T-helper 22 cell (primary cell): ENCODE results near the gene KRTAP1-5.
"Not testable (repeated sequence)": the region's sequence is repeated elsewhere in the genome, so short reads cannot be mapped to it uniquely, and the experiment has no call there.

ENCODE experiments used
- DNase-seq: peaks from one replicate; pipeline ENCODE4 v3.0.0-alpha.2; 2020; ENCODE audit warnings: low read depth

The KRTAP1-5 gene

DNA sequence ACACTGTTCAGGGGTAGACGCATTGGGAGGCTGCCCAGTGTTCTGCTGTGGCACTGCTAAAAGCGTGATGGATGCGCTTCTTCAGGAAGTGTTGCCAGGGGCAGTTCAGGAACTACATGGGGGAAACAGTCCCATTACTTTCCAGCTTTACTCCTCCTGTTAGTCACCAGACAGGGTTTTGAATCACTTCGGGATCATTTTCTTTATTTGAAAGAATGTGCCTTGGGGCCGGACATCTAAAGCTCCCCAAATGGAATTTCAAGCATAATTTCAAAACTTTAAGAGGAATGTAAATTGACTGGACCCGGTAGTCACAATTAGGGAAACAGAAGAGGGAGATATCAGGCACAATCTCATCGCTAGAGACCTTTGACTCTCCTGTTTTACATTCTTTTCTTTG, 21.4 kb upstream of the KRTAP1-5 start:
- no peak for DNase-seq

DNA sequence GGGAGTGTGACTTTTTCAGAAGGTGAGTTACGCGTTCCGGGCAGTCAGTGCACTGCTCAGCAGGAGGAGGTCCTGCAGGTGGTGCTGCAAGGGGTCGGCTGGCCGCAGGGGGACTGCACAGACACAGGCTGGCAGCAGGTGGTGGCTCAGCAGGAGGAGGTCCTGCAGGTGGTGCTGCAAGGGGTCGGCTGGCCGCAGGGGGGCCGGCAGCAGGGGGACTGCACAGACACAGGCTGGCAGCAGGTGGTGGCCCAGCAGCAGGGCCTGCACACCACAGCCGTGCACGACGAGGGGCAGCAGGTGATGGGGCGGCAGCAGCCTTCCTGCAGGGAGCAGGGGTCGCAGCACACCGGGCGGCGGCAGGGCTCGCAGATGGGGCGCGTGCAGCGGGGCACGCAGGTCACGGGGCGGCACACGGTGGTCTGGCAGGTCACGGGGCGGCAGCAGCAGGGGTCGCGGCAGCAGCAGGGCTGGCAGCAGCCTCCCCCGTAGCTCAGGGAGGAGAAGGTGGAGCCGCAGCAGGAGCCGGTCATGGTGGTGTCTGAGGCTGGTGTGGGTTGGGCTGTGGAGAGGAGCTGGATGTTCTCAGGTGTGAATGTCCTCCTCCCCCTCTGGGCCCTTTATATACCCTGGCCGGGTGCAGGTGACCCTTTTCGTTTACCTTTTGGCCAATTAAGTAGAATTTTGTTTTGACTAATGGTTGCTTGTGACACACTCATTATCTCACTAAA, 19.9 kb upstream of the KRTAP1-5 start, which contains the start of gene KRTAP2-1:
KRTAP2-1 (minus strand) TSS at position 582 of the 731 bp plus-strand sequence; CDS start at position 533, 49 bp downstream.
- not testable (repeated sequence) for DNase-seq

DNA sequence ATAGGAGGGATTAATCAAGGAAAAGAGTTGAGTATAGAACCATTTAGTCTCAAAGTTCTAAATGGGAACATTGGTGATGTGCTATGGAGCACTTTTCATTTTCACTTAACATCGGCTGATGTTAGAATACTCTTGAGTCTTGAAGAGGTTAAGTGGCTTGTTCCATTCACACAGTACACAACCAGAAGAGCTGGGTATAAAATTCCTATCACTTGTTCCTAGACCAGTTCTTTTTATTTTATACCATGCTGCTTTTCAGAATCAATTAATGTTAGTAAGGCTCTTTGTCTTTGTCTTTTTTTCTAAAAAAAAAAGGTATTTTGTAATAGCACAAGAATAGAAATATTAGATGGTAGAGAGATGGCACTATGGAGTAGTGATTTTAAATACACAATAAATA, 15.9 kb upstream of the KRTAP1-5 start:
- DNase-seq, result no peak

DNA sequence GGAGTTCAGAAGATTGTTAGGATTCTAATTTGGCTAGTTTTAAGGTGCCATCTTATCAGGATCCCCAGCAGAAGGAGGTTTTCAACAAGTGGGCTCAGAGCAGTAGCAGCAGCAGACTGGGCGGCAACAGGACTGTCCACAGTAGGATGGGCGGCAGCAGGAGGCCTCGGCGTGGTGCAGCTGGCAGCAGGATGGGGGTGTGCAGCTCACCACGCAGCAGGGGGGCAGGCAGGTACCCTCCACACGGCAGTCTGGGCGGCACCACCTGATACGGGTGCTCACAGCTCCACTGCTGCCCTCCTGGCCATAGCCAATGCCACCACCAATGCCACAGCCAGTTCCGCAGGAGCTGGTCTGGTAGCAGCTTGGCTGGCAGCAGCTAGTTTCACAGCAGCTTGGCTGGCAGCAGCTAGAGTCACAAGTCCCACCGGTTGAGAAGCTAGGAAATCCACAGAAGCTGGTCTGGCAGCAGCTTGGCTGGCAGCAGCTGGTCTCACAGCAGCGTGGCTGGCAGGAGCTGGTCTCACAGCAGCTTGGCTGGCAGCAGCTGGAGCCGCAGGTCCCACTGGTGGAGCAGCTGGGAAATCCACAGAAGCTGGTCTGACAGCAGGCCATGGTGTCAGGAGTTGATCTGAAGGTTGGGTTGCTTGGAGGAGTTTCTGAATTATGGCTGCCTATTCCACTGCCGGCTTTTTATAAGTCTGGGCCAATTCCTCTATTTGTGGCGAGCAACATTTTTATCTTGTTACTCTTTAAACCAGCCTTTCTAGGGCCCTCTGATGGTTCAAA, 14.0 kb upstream of the KRTAP1-5 start, which contains the start of gene KRTAP1-1:
KRTAP1-1 (minus strand) TSS at position 668 of the 789 bp plus-strand sequence; CDS start at position 615, 53 bp downstream.
- DNase-seq, result not testable (repeated sequence)

DNA sequence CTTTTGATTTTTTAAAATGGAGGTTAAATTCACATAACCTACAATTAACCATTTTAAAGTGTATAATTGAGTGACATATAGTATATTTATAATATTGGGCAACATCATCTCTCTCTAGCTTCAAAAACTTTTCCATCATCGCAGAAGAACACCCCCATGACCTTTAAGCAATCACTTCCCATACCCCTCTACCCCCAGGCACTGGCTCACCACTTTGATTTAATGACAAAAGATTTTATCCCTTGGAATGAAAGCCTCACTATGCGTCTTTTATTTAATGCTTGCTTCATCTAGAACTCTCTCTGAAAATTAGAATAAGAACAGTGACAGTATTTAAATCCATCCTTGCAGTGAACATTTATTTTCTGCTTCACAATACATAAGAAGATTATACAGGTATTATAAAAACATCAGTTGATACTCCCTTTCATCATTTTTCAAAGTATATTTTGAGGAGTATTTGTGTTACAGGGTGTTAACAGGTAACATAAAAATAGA, 10.9 kb upstream of the KRTAP1-5 start:
- no peak for DNase-seq

DNA sequence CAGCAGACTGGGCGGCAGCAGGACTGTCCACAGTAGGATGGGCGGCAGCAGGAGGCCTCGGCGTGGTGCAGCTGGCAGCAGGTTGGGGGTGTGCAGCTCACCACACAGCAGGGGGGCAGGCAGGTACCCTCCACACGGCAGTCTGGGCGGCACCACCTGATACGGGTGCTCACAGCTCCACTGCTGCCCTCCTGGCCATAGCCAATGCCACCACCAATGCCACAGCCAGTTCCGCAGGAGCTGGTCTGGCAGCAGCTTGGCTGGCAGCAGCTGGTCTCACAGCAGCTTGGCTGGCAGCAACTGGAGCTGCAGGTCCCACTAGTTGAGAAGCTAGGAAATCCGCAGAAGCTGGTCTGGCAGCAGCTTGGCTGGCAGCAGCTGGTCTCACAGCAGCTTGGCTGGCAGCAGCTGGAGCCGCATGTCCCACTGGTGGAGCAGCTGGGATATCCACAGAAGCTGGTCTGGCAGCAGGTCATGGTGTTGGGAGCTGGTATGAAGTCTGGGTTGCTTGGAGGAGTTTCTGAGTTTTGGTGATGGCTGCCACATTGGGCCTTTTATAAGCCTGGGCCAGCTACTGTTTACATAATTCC, 7.4 kb upstream of the KRTAP1-5 start, which contains the start of gene KRTAP1-3:
KRTAP1-3 (minus strand) TSS at position 529 of the 590 bp plus-strand sequence; CDS start at position 476, 53 bp downstream.
- DNase-seq, result not testable (repeated sequence)

DNA sequence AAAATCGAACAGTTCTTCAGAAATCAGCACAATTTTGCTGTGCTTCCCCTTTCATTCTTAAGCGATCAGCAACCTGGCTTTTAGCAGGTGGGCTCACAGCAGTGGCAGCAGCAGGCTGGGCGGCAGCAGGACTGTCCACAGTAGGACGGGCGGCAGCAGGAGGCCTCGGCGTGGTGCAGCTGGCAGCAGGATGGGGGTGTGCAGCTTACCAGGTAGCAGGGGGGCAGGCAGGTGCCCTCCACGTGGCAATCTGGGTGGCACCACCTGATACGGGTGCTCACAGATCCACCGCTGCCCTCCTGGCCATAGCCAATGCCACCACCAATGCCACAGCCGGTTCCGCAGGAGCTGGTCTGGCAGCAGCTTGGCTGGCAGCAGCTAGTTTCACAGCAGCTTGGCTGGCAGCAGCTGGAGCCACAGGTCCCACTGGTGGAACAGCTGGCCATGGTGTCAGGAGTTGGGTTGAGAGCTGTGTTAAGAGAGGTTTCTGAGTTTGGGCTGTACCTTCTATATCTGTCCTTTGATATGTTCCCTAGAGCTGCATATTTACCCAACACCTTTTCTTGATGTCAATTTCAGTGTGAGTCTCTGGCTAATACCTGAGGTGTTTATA, 2.7 kb upstream of the KRTAP1-5 start, which contains the start of gene KRTAP1-4:
KRTAP1-4 (minus strand) TSS at position 563 of the 613 bp plus-strand sequence; CDS start at position 446, 117 bp downstream.
- DNase-seq, result no peak

DNA sequence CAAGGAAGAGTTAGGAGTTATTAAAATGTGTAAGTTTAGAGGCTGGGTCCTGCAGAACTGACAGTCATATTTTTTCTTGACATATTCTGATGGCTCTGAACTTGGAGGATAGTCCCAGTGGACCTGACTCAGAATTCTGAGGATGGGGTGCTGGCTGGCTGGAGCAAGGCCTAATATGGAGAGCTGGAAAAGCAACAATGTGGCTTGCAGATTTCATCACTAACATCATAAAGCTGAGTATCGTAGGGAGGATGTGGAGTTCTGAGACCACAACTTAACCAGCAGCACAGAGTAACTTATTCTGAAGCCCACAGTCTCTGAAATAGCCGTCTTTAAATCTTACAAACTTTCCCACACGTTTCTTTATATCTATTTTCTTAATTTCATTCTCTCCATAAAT, 2.3 kb downstream of the KRTAP1-5 start:
- no peak for DNase-seq

DNA sequence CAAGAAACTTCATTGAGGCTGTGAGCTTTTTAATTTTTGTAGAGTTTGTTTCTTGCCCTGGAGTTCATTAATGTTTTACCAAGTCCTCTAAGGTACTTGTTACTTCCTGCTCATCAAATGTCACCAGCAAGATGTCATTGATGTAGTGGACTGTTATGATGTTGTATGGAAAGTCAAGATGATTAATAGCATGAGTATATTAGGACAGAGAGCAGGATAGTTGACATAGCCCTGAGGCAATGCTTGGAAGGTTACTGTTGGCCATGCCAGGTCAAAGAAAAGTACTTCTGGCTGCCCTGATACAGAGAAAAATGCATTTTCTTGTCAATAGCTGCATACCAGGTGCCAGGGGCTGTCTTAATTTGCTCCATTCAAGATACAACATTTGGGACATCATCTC, 6.7 kb downstream of the KRTAP1-5 start:
- DNase-seq, result no peak

DNA sequence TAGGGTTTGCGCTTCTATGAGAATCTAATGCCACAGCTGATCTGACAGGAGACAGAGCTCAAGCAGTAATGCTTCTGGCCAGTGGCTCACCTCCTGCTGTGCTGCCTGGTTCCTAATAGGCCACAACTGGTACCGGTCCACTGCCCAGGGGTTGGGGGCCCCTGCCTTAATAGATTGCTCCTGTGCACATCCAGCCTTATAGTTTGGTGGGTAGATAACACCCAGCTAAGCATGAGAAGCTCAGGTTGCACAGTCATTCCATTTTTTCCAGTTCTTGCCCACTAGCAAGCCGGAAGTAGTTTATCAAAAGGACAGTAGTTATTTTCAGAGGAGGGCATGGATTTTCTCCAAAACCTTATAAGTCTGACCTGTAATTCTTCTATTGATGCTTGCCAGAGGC, 7.6 kb downstream of the KRTAP1-5 start:
- no peak for DNase-seq

DNA sequence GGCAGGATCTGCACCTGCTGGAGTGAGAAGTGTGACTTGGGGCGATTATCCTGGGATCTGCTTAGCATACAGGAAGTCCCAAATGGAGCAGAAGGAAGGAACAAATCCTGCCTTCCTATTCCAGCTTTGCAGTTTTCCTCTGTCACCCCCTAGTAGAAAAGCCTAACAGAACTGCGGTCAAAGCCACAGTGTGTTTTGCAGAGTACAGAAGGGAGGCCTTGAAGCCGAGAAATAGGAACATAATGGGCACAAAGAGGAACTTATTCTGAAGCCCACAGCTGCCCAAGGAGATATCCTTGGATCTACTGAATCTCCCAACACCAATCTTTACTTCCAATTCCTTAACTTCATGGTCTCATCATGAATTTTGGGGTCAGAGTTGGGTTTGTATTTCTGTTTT, 8.5 kb downstream of the KRTAP1-5 start:
- no peak for DNase-seq

DNA sequence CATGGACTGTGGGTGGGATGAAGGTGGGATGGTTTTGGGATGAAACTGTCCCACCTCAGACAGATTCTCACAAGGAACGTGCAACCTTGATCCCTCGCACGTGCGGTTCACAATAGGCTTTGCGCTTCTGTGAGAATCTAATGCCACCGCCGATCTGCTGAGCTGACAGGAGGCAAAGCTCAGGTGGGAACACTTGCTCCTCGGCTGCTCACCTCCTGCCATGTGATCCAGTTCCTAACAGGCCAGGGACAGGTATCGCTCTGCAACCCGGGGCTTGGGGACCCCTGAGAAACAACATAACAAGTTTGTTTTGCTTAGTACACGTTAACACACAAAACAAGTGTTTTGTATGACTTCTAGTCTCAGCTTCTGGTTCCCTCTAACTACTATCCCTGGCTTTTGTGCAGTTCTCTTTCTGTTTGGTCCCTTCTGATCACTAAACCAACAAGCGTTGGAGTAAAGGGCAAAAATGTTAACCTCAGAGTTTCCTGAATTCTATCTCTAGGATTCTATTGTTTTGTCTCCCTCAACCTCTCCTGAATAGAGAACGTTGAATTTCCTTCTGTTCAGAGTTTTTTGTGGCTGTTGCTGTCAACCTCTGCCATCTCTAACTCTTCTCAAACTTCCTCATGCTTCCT, 10.3 kb downstream of the KRTAP1-5 start:
- no peak for DNase-seq

DNA sequence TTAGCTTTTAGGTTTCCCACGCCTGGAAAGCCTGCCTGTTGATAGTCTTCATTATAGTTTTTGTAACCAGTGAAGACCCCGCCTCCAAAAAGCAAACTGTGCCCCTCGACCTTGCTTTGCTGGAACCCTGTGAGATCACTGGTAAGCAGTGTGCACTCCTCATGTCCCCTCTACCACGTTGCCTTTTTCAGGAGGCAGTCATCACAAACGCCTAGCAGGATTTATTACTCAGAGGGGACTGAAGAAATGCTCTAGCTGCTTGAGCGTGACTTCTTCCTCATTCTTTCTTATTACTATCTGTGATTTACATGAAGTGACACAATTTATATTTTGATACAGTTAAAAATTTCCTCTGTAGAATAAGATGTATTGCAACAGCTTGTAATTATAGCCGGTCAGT, 11.6 kb downstream of the KRTAP1-5 start:
- no peak for DNase-seq

DNA sequence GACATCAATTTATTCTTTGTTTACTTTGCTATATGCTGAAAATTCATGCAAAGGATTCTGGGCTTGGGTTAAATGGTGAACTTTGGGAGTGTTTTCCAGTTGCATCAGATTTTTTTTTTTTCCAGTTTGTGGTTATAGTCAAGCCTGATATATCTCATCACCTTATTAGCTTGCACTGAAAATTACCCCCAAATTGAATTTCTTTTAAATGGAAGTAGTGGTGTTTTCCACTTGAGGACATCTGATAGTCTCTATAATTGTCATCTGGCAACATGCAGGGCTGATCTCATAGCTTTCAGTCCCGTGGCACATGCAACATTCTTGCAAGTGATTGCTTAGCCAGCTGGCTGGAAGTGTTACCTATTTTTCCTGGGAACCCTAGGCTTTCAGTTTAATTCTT, 13.4 kb downstream of the KRTAP1-5 start:
- DNase-seq, result no peak

DNA sequence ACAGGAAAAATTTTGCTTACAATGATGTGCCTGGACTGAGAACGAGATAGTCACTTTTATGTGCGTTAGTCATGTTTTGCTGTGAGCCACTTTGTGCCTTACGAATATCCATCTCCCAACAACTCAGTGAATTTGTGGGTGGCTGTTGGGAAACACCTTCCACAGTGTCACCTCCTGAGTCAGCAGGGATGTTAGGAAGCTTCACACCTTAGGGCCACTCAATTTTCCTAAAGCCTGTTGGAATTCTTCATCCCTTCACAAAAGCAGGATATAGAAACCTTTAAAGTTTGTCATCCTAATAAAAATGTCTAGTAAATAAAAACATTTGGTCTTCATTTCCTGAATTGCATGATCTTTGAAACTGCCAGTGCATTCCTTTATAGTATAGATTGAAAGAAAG, 13.8 kb downstream of the KRTAP1-5 start:
- no peak for DNase-seq

DNA sequence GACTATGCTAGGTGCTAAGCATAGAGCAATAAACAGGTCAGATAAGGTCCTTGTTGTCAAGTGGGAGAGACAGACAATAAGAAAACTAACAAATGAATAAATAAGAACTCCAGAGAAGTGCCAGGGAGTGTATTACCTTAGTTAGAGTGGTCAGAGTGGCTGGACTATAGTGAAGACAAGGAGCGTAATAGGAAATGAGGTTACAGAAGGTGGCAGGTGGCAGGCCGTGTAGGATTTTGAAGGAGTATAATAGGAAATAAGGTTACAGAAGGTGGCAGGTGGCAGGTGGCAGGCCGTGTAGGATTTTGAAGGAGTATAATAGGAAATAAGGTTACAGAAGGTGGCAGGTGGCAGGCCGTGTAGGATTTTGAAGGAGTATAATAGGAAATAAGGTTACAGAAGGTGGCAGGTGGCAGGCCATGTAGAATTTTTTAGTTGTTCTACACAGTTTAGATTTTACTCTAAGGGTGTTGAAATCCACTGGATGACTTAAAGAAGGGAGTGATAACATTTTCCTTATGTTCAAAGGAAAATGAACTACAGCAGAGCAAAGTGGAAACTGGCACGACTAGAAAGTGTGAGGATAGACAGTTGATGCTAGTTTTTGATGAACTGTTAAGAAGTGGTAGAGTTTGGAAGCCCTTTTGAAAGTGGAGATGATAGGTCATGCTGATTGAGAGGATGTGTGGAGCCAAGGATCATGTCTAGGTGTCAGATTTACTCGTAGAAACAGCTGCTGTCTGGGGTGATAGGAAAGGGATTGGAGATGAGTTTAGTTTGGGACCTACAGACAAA, 14.5 kb downstream of the KRTAP1-5 start:
- no peak for DNase-seq

DNA sequence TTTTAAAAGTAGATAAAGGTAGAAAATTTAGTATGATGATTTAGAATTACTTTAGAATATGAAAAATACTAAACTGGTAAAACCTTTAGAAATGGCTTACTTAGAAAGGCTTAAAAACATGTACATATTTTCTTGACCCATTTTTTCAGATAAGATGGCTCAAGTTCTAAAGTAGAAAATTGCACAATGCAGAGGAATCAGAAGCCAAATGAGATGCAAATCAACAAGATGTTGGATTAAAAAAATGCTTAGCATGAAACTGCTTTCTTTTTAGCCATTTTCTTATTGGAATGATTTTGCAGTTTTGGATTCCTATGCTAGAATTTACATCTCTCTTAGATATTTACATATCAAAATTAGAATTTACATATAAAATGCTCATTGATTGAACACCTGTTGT, 16.6 kb downstream of the KRTAP1-5 start:
- DNase-seq, result no peak

DNA sequence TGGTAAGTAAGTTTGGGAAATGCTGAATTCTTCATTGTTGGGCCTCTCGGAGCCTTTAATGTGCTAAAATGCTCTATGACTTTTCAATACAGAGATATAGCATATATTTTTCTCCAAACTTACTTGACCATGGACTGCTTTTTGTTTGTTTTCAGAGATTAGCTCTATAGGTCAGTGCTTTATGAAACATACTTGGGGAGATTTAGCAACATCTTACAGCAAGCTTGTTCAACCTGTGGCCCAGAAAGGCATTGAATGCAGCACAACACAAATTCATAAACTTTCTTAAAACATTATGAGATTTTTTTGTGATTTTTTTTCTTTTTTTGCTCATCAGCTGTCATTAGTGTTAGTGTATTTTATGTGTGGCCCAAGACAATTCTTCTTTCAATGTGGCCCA, 17.1 kb downstream of the KRTAP1-5 start:
- DNase-seq, result no peak

DNA sequence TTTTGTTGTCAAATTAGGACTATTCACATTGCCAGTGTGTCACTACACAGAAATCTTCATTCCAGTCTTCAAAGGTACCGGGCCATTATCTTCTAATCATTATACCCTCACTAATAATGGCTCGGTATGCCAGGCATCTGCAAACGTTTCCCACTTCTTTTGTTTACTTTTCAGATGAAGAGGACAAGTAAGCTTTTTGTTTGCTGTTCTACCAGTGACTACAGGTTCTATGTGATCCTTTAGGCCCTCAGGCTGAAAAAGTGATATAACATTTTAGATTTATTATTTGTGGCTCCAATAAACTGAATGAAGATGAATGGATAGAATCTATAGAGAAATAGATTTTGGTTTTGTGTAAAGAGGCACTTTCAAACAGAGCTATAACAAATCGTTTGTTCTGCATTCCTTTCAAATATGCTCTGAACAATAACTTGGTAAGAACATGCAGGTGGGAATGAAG, 17.7 kb downstream of the KRTAP1-5 start:
- DNase-seq, result no peak

DNA sequence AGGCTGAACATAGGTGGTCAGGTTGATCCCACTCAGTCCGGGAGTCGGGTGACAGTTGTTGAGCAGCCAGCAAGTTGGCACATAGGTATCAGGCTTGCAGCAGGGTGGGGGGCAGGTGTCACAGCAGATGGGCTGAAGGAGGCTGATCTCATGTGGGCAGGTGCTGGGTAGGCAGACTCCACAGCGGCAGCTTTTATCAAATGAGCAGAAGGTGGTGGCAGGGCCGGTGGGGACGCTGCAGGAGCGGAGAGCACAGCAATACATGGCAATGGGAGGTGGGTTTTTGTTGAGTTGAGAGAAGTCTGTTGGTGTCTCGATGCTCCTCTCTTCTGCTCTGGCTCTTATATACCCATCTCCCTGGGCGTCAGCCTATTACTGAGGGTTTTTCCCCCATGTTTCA, 18.2 kb downstream of the KRTAP1-5 start, which contains the start of gene KRTAP3-1:
KRTAP3-1 (minus strand) TSS at position 318 of the 400 bp plus-strand sequence; CDS start at position 264, 54 bp downstream.
- DNase-seq, result no peak
